Measurements from ENCODE around the gene PTPN7.

GRCh38 chr1:202101184-202101583 is 59.2 kb downstream of the PTPN7 start:
- TF ChIP-seq EZH2 (IDR thresholded peaks at IDR 0.05; ENCODE audit: borderline replicate concordance, low read depth, low read length, poor library complexity, severe bottlenecking): no peak
- TF ChIP-seq, protein P1, sequence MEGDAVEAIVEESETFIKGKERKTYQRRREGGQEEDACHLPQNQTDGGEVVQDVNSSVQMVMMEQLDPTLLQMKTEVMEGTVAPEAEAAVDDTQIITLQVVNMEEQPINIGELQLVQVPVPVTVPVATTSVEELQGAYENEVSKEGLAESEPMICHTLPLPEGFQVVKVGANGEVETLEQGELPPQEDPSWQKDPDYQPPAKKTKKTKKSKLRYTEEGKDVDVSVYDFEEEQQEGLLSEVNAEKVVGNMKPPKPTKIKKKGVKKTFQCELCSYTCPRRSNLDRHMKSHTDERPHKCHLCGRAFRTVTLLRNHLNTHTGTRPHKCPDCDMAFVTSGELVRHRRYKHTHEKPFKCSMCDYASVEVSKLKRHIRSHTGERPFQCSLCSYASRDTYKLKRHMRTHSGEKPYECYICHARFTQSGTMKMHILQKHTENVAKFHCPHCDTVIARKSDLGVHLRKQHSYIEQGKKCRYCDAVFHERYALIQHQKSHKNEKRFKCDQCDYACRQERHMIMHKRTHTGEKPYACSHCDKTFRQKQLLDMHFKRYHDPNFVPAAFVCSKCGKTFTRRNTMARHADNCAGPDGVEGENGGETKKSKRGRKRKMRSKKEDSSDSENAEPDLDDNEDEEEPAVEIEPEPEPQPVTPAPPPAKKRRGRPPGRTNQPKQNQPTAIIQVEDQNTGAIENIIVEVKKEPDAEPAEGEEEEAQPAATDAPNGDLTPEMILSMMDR (conservative IDR thresholded peaks at IDR 0.05; ENCODE audit: low read depth, low read length): no peak
